ENCODE measurements around the gene DNAJB6. TPM values are rescaled to one million over a fixed set of nuclear protein-coding genes. Genes with fewer than 3 reads are reported as not detected.
"Not testable (repeated sequence)": the region's sequence is repeated elsewhere in the genome, so short reads cannot be mapped to it uniquely, and the experiment has no call there.

The DNAJB6 gene
- total RNA-seq, 2 donors from 2014 or later, result 126 to 174 TPM

- Histone ChIP-seq H3K9ac (ENCODE audit: extremely low read depth, low read length, poor library complexity, severe bottlenecking) (no peak overlapping the region), H3K27me3 (ENCODE audit: control insufficient read depth, insufficient read depth, low read length, poor library complexity, severe bottlenecking) (no peaks in the 10 kb centered on the region), H3K4me1 (ENCODE audit: control insufficient read depth, insufficient read depth, low read length) (no peaks in the 10 kb centered on the region), H3K36me3 (ENCODE audit: control insufficient read depth, insufficient read depth, low read length) (no peaks in the 10 kb centered on the region), H3K27ac (ENCODE audit: low read depth, low read length) (no peak overlapping the region), H3K4me3 (ENCODE audit: low read length) (no peak overlapping the region), H3K9me3 (ENCODE audit: control insufficient read depth, low read length) (no peaks in the 10 kb centered on the region)
- no peaks in the 10 kb centered on the region for H3K36me3 Mint-ChIP-seq (ENCODE audit: low read depth)
- WGBS, 2 experiments (ENCODE audit: insufficient coverage in 1 of 2, insufficient read length in 1 of 2), result 87 to 88% methylated on average over 9 to 10 of the region's 11 CpGs
- no peak for DNase-seq
- no peak overlapping the region for H3K27ac Mint-ChIP-seq
- H3K4me3 Mint-ChIP-seq, result no peak overlapping the region
- no peaks in the 10 kb centered on the region for H3K4me1 Mint-ChIP-seq
- peaks cover 19% of the 10 kb centered on the region for H3K9me3 Mint-ChIP-seq
- H3K27me3 Mint-ChIP-seq (ENCODE audit: insufficient read depth), result peaks cover 5% of the 10 kb centered on the region
- TF ChIP-seq CTCF (conservative IDR thresholded peaks at IDR 0.05), result no peak
Observed at GRCh38 chr7:157445956-157446295, 109.1 kb downstream of the DNAJB6 start.

- H3K27ac Mint-ChIP-seq, result no peak overlapping the region
Observed at GRCh38 chr7:157446322-157446721, 109.5 kb downstream of the DNAJB6 start.

GRCh38 chr7:157454003-157454402, 117.2 kb downstream of the DNAJB6 start:
- not testable (repeated sequence) for H3K9ac ChIP-seq (ENCODE audit: extremely low read depth, low read length, poor library complexity, severe bottlenecking); H3K4me3 ChIP-seq (ENCODE audit: low read length); H3K36me3 ChIP-seq (ENCODE audit: control insufficient read depth, insufficient read depth, low read length); H3K27me3 ChIP-seq (ENCODE audit: control insufficient read depth, insufficient read depth, low read length, poor library complexity, severe bottlenecking); H3K27ac Mint-ChIP-seq; H3K4me1 ChIP-seq (ENCODE audit: control insufficient read depth, insufficient read depth, low read length); H3K27me3 Mint-ChIP-seq (ENCODE audit: insufficient read depth); DNase-seq; H3K4me1 Mint-ChIP-seq; H3K36me3 Mint-ChIP-seq (ENCODE audit: low read depth); H3K4me3 Mint-ChIP-seq; H3K27ac ChIP-seq (ENCODE audit: low read depth, low read length)
- 76 to 81% methylated on average over 9 to 12 of the region's 12 CpGs for WGBS, 2 experiments (ENCODE audit: insufficient coverage in 1 of 2, insufficient read length in 1 of 2)
- peaks cover 38% of the 10 kb centered on the region for H3K9me3 Mint-ChIP-seq
- peaks cover 35% of the 10 kb centered on the region for H3K9me3 ChIP-seq (ENCODE audit: control insufficient read depth, low read length)

More at GRCh38 chr7:157446322-157446721, 109.5 kb downstream of the DNAJB6 start:
- Mint-ChIP-seq H3K36me3 (ENCODE audit: low read depth) (no peaks in the 10 kb centered on the region), H3K27me3 (ENCODE audit: insufficient read depth) (peaks cover 5% of the 10 kb centered on the region), H3K9me3 (peaks cover 16% of the 10 kb centered on the region), H3K4me1 (no peaks in the 10 kb centered on the region), H3K4me3 (no peak overlapping the region)
- WGBS, 2 experiments (ENCODE audit: insufficient coverage in 1 of 2, insufficient read length in 1 of 2), result 69 to 88% methylated on average over 3 to 6 of the region's 6 CpGs
- no peaks in the 10 kb centered on the region for H3K4me1 ChIP-seq (ENCODE audit: control insufficient read depth, insufficient read depth, low read length)
- H3K9me3 ChIP-seq (ENCODE audit: control insufficient read depth, low read length), result no peaks in the 10 kb centered on the region
- no peak for TF ChIP-seq CTCF (conservative IDR thresholded peaks at IDR 0.05)
- H3K4me3 ChIP-seq (ENCODE audit: low read length), result no peak overlapping the region
- no peaks in the 10 kb centered on the region for H3K27me3 ChIP-seq (ENCODE audit: control insufficient read depth, insufficient read depth, low read length, poor library complexity, severe bottlenecking)
- H3K27ac ChIP-seq (ENCODE audit: low read depth, low read length), result no peak overlapping the region
- no peak for DNase-seq
- no peak overlapping the region for H3K9ac ChIP-seq (ENCODE audit: extremely low read depth, low read length, poor library complexity, severe bottlenecking)
- H3K36me3 ChIP-seq (ENCODE audit: control insufficient read depth, insufficient read depth, low read length), result no peaks in the 10 kb centered on the region
